Natural killer cell (primary cell): ENCODE results near the gene INO80. TPM values are rescaled to one million over a fixed set of nuclear protein-coding genes. Genes with fewer than 3 reads are reported as not detected.
"Not testable (repeated sequence)": the region's sequence is repeated elsewhere in the genome, so short reads cannot be mapped to it uniquely, and the experiment has no call there.

Experiments used
- ATAC-seq, 3 donors: fragments of 150-1000 bp in 2 of 3; fragments of 200-7000 bp in 1 of 3; cut with Tn5 transposase; 1 replicate in 1 of 3; 2 replicates in 2 of 3; pipeline ENCODE4 v1.10.0; 2021; ENCODE audit warnings: mild to moderate bottlenecking in 2 of 3, moderate library complexity in 2 of 3
- DNase-seq, 2 donors: peaks; one replicate each; pipeline versions ENCODE4 v3.0.0 to v3.0.0-alpha.2; 2013 to 2021; ENCODE audit warnings: mixed read lengths in 1 of 2
- H3K27ac ChIP-seq: one replicate; pipeline ENCODE4 v1.5.1; 2013; ENCODE audit warnings: mild to moderate bottlenecking, low read length
- H3K27me3 ChIP-seq: one replicate; pipeline ENCODE4 v1.6.1; 2013; ENCODE audit warnings: low read length; ENCODE audit not compliant: control insufficient read depth, insufficient read depth
- H3K36me3 ChIP-seq: one replicate; pipeline ENCODE4 v1.6.1; 2013; ENCODE audit warnings: low read length; ENCODE audit not compliant: control insufficient read depth, insufficient read depth
- H3K4me1 ChIP-seq: one replicate; pipeline ENCODE4 v1.6.1; 2013; ENCODE audit warnings: low read length; ENCODE audit not compliant: control insufficient read depth, insufficient read depth
- H3K4me3 ChIP-seq: one replicate; pipeline ENCODE4 v1.5.1; 2013; ENCODE audit warnings: low read length
- H3K9me3 ChIP-seq: one replicate; pipeline ENCODE4 v1.6.1; 2013; ENCODE audit warnings: low read length; ENCODE audit not compliant: control insufficient read depth, insufficient read depth
- H3K27ac Mint-ChIP-seq, 2 donors: one replicate each; pipeline ENCODE4 v1.8.0; 2022; ENCODE audit warnings: mild to moderate bottlenecking in 2 of 2, mixed read lengths in 2 of 2, moderate library complexity in 1 of 2
- H3K27me3 Mint-ChIP-seq, 2 donors: one replicate each; pipeline ENCODE4 v1.8.0; 2022; ENCODE audit warnings: low read depth in 2 of 2, mixed read lengths in 2 of 2
- H3K36me3 Mint-ChIP-seq: one replicate; pipeline ENCODE4 v1.8.0; 2022; ENCODE audit warnings: mixed read lengths
- H3K4me1 Mint-ChIP-seq, 2 donors: one replicate each; pipeline ENCODE4 v1.8.0; 2022; ENCODE audit warnings: mixed read lengths in 2 of 2
- H3K4me3 Mint-ChIP-seq: one replicate; pipeline ENCODE4 v1.8.0; 2022; ENCODE audit warnings: mild to moderate bottlenecking, moderate library complexity, mixed read lengths
- H3K9me3 Mint-ChIP-seq, 2 donors: one replicate each; pipeline ENCODE4 v1.8.0; 2022; ENCODE audit warnings: mixed read lengths in 2 of 2
- CTCF ChIP-seq: fragments of 200-600 bp; IDR thresholded peaks from one replicate; pipeline ENCODE4 v1.8.0; 2022; ENCODE audit warnings: antibody characterized with exemption
- WGBS: methylation state at CpG from one replicate; pipeline ENCODE4 v1.1.7; 2013; ENCODE audit warnings: missing lambda C conversion rate; ENCODE audit not compliant: insufficient coverage; 5-methylcytosine and 5-hydroxymethylcytosine counted together
- intact Hi-C: fragments of 100-400 bp; cut with micrococcal nuclease; formaldehyde crosslinking; loops from one replicate; pipeline ENCODE4 v1.14.2; 2022
- total RNA-seq, 4 donors: library from RNA; stranded (reverse); fragments of 120-200 nt in 1 of 4; gene quantifications; one replicate each; pipeline versions ENCODE4 v1.2.3 to v1.2.4, GENCODE V29; 2013 to 2022

INO80 gene
- total RNA-seq, 3 donors from 2014 or later (not counting 1 experiment from before 2014, with no cell fraction given), result 36.4 to 45.7 (median 43.9) TPM

DNA sequence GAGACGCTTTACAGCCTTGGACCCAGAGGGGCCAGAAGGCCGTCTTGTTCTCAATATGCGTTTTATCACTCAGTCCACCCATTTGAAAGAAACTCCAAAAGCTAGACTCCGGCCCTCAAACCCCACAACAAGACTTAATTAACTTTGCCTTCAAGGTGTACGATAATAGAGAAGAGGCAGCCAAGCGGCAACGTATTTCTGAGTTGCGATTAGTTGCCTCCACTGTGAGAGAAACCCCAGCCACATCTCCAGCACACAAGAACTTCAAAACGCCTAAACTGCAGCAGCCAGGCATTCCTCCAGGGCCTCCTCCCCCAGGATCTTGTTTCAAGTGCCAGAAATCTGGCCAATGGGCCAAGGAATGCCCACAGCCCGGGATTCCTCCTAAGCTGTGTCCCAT is 17.4 kb upstream of the INO80 start:
- H3K9me3 ChIP-seq, result no peaks in the 10 kb centered on the region
- ATAC-seq (no peak), DNase-seq (no peak)
- 89% methylated on average over 10 of the region's 10 CpGs for WGBS
- Mint-ChIP-seq H3K27me3 (peaks cover 0 to 7% of the 10 kb centered on the region in 2 donors), H3K9me3 (no peaks in the 10 kb centered on the region), H3K27ac (no peak overlapping the region), H3K4me1 (no peaks in the 10 kb centered on the region), H3K4me3 (no peak overlapping the region), H3K36me3 (no peaks in the 10 kb centered on the region)
- no peaks in the 10 kb centered on the region for H3K36me3 ChIP-seq
- no peak overlapping the region for H3K27ac ChIP-seq
- H3K27me3 ChIP-seq, result no peaks in the 10 kb centered on the region
- no peak for TF ChIP-seq CTCF
- H3K4me3 ChIP-seq, result no peak overlapping the region
- no peaks in the 10 kb centered on the region for H3K4me1 ChIP-seq
- intact Hi-C loops, result no loop called here

- H3K27me3 ChIP-seq, H3K4me3 Mint-ChIP-seq, H3K4me1 ChIP-seq, H3K27me3 Mint-ChIP-seq, H3K4me1 Mint-ChIP-seq, H3K27ac ChIP-seq, H3K9me3 Mint-ChIP-seq, H3K27ac Mint-ChIP-seq, H3K9me3 ChIP-seq, intact Hi-C loops, H3K36me3 Mint-ChIP-seq, H3K36me3 ChIP-seq, DNase-seq, H3K4me3 ChIP-seq: not testable (repeated sequence)
- ATAC-seq, result peak; percentile 38 to 72 (median 67)
- 89% methylated on average over 2 of the region's 2 CpGs for WGBS
These were observed 16.0 kb upstream of the INO80 start for GRCh38 chr15:41132094-41132493.

DNA sequence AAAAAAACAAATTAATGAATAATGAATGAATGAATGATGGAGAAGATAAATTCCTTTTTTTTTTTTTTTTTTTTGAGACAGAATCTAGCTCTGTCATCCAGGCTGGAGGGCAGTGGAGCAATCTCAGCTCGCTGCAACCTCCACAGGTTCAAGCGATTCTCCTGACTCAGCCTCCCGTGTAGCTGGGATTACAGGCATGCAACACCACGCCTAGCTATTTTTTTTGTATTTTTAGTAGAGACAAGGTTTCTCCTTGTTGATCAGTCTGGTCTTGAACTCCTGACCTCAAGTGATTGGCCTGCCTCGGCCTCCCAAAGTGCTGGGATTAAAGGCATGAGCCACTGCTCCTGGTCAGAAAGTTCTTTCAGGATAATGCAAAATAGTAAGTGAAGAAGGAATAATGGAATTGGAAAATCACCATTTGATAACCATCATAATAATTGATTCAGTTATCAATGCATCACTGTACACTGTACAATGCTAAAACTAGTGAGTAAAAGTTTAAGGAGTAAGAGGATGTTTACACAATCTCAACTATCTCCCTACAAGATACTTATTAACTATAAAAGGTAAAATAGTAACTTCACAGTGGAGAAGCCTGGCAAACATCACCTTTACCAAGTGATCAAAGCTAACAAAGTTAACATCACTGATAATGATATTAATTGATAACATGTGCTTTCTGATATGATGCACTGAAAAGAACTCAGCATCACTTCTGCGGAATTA is 12.3 kb upstream of the INO80 start:
- H3K27me3 Mint-ChIP-seq, result peaks cover 16 to 17% of the 10 kb centered on the region in 2 donors
- Histone ChIP-seq H3K4me3 (no peak overlapping the region), H3K36me3 (no peaks in the 10 kb centered on the region), H3K27me3 (no peaks in the 10 kb centered on the region), H3K4me1 (no peaks in the 10 kb centered on the region), H3K9me3 (no peaks in the 10 kb centered on the region), H3K27ac (no peak overlapping the region)
- no peak for ATAC-seq
- no peaks in the 10 kb centered on the region for H3K4me1 Mint-ChIP-seq
- intact Hi-C loops, result no loop called here
- no peak for TF ChIP-seq CTCF
- H3K9me3 Mint-ChIP-seq, result no peaks in the 10 kb centered on the region
- H3K27ac Mint-ChIP-seq, result no peak overlapping the region
- no peak overlapping the region for H3K4me3 Mint-ChIP-seq
- WGBS, result 91% methylated on average over 6 of the region's 6 CpGs
- no peak for DNase-seq
- H3K36me3 Mint-ChIP-seq, result no peaks in the 10 kb centered on the region

DNA sequence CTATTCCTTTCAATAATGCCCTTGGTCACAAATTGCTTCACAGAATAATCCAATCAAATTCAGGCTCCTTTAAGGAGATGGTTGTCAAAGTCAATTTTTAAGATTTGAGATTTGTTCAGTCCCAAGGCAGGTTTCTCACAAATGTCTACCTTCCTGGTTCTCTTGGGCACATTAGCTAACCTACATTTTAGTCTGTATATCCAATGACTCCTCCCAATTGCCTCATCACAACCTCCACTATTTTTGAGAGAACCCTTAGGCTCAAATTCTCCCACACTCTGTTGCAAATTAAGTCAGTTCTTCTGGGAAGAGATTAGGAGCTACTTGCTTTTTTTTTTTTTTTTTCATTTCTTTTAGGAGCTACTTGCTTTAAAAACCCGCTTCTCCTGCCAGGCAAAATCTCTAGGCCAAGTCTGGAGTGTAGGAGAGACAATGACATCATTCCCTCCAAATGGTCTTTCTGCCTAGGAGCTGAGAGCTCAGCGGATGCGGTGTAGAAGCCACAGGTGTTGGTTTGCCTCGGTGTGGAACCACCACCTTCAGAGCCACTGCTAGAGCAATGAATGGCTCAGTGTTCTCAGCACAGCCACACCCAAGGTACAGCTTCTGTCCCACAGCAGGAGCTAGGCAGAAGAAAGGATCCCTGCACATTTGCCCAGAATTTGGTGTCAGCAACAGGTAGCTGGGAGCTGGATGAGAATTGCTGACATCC is 10.0 kb upstream of the INO80 start:
- H3K4me1 ChIP-seq, result no peaks in the 10 kb centered on the region
- intact Hi-C loops, result no loop called here
- 77% methylated on average over 4 of the region's 4 CpGs for WGBS
- no peak overlapping the region for H3K27ac Mint-ChIP-seq
- H3K36me3 ChIP-seq, result no peaks in the 10 kb centered on the region
- H3K27ac ChIP-seq, result no peak overlapping the region
- no peaks in the 10 kb centered on the region for H3K9me3 ChIP-seq
- no peaks in the 10 kb centered on the region for H3K27me3 ChIP-seq
- ATAC-seq (no peak), DNase-seq (no peak)
- TF ChIP-seq CTCF, result no peak
- no peak overlapping the region for H3K4me3 Mint-ChIP-seq
- H3K4me3 ChIP-seq, result no peak overlapping the region
- no peaks in the 10 kb centered on the region for H3K36me3 Mint-ChIP-seq
- no peaks in the 10 kb centered on the region for H3K9me3 Mint-ChIP-seq
- peaks cover 8 to 17% of the 10 kb centered on the region in 2 donors for H3K27me3 Mint-ChIP-seq
- no peaks in the 10 kb centered on the region for H3K4me1 Mint-ChIP-seq
